ENCODE measurements around the gene NKX6-1. TPM values are rescaled to one million over a fixed set of nuclear protein-coding genes. Genes with fewer than 3 reads are reported as not detected.

The NKX6-1 gene
- total RNA-seq, 1 experiment from 2014 or later = 0.37 TPM

DNA sequence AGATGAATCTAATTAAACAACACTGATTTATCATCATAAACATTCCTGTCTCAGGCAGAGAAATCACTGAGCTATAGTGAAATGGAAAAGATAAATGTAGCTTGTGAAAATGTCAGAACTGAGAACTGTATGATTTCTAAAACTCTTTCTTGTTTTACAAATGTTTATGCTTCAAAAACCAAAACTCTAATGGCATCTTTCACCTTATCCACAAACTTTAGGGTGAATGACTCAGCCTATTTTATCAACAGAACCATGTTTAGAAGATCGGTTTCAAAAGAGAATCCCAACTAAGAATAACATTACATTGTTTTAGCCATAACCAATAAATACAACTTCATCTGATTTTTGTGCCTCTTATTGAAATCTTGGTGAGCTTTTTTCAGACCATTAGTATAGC lies 21.4 kb downstream of the NKX6-1 start:
- no TSS peak for BruUV-seq (replicated peaks)
- H3K36me3 ChIP-seq (ENCODE audit: low read depth) = no peaks in the 10 kb centered on the region
- CTCF ChIA-PET = no interaction called here
- H3K9me3 ChIP-seq (ENCODE audit: insufficient read depth, low read depth) = no peaks in the 10 kb centered on the region
- POLR2A ChIA-PET (ENCODE audit: unreplicated experiment) = no interaction called here
- no peak overlapping the region for H3K27ac ChIP-seq
- TF ChIP-seq EZH2 (IDR thresholded peaks at IDR 0.05; ENCODE audit: low read depth) (no peak), CTCF (conservative IDR thresholded peaks at IDR 0.05) (no peak)
- H4K20me1 ChIP-seq (ENCODE audit: insufficient read depth) = no peaks in the 10 kb centered on the region
- no peak overlapping the region for H3K4me3 ChIP-seq
- no peak for DNase-seq
- H3K4me2 ChIP-seq = no peak overlapping the region
- intact Hi-C loops (cut with micrococcal nuclease; ENCODE audit: unreplicated experiment) = no loop called here
- no peaks in the 10 kb centered on the region for H3K4me1 ChIP-seq (replicated peaks; ENCODE audit: insufficient read depth)
- no peaks in the 10 kb centered on the region for H3K27me3 ChIP-seq (ENCODE audit: insufficient read depth, low read depth)
- H2AFZ ChIP-seq = no peak overlapping the region
- H3K9me2 ChIP-seq (ENCODE audit: insufficient read depth) = no peaks in the 10 kb centered on the region
- no peaks in the 10 kb centered on the region for H3K79me2 ChIP-seq (ENCODE audit: low read depth)
- H3F3A ChIP-seq (ENCODE audit: insufficient read depth, low read depth) = no peaks in the 10 kb centered on the region

GRCh38 chr4:84474107-84474506 lies 25.0 kb downstream of the NKX6-1 start:
- no peaks in the 10 kb centered on the region for H3K36me3 ChIP-seq (ENCODE audit: low read depth)
- H3K4me2 ChIP-seq = no peak overlapping the region
- ChIA-PET CTCF (no interaction called here), POLR2A (ENCODE audit: unreplicated experiment) (no interaction called here)
- no peaks in the 10 kb centered on the region for H3K9me2 ChIP-seq (ENCODE audit: insufficient read depth)
- no peak overlapping the region for H3K4me3 ChIP-seq
- H3K27me3 ChIP-seq (ENCODE audit: insufficient read depth, low read depth) = no peaks in the 10 kb centered on the region
- no peaks in the 10 kb centered on the region for H3K4me1 ChIP-seq (replicated peaks; ENCODE audit: insufficient read depth)
- H3F3A ChIP-seq (ENCODE audit: insufficient read depth, low read depth) = no peaks in the 10 kb centered on the region
- no peaks in the 10 kb centered on the region for H3K79me2 ChIP-seq (ENCODE audit: low read depth)
- no peak overlapping the region for H3K27ac ChIP-seq
- no peak for DNase-seq
- H2AFZ ChIP-seq = no peak overlapping the region
- no peaks in the 10 kb centered on the region for H4K20me1 ChIP-seq (ENCODE audit: insufficient read depth)
- no peaks in the 10 kb centered on the region for H3K9me3 ChIP-seq (ENCODE audit: insufficient read depth, low read depth)
- TF ChIP-seq CTCF (conservative IDR thresholded peaks at IDR 0.05) (no peak), EZH2 (IDR thresholded peaks at IDR 0.05; ENCODE audit: low read depth) (no peak)
- intact Hi-C loops (cut with micrococcal nuclease; ENCODE audit: unreplicated experiment) = no loop called here
- no TSS peak for BruUV-seq (replicated peaks)

DNA sequence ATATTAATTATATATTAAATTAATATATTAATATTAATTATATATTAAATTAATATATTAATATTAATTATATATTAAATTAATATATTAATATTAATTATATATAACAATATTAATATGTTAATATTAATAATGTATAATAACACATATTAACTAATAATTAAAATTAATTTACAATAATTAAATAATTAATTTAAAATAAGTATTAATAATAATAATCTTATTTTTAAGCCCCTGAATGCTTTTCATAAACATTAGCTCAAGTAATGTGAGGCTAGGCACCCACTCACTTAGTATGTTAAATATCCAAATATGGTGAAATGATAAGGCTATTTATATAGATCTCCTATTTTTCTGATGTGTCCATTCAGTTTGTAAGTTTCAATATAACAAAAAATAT lies 26.9 kb downstream of the NKX6-1 start:
- CTCF ChIA-PET = no interaction called here
- no TSS peak for BruUV-seq (replicated peaks)
- no peaks in the 10 kb centered on the region for H3K79me2 ChIP-seq (ENCODE audit: low read depth)
- no peaks in the 10 kb centered on the region for H4K20me1 ChIP-seq (ENCODE audit: insufficient read depth)
- DNase-seq = no peak
- no peaks in the 10 kb centered on the region for H3K4me1 ChIP-seq (replicated peaks; ENCODE audit: insufficient read depth)
- intact Hi-C loops (cut with micrococcal nuclease; ENCODE audit: unreplicated experiment) = no loop called here
- POLR2A ChIA-PET (ENCODE audit: unreplicated experiment) = no interaction called here
- TF ChIP-seq EZH2 (IDR thresholded peaks at IDR 0.05; ENCODE audit: low read depth) (no peak), CTCF (conservative IDR thresholded peaks at IDR 0.05) (no peak)
- no peak overlapping the region for H3K27ac ChIP-seq
- no peaks in the 10 kb centered on the region for H3F3A ChIP-seq (ENCODE audit: insufficient read depth, low read depth)
- H3K27me3 ChIP-seq (ENCODE audit: insufficient read depth, low read depth) = no peaks in the 10 kb centered on the region
- H2AFZ ChIP-seq = no peak overlapping the region
- H3K9me2 ChIP-seq (ENCODE audit: insufficient read depth) = no peaks in the 10 kb centered on the region
- no peaks in the 10 kb centered on the region for H3K36me3 ChIP-seq (ENCODE audit: low read depth)
- no peaks in the 10 kb centered on the region for H3K9me3 ChIP-seq (ENCODE audit: insufficient read depth, low read depth)
- H3K4me2 ChIP-seq = no peak overlapping the region
- H3K4me3 ChIP-seq = no peak overlapping the region
